Effector memory CD4-positive, alpha-beta T cell (primary cell): ENCODE data around the gene SLC25A44.

Experiments
- DNase-seq, 3 donors: peaks; one replicate each; pipeline ENCODE4 v3.0.0-alpha.2; 2020
- H3K27ac ChIP-seq: 2 replicates; pipeline ENCODE4 v1.7.0; 2013; ENCODE audit warnings: mild to moderate bottlenecking, low read length, moderate library complexity; ENCODE audit not compliant: insufficient read depth, poor library complexity, severe bottlenecking
- H3K27me3 ChIP-seq: replicated peaks from 2 replicates; pipeline ENCODE4 v1.7.0; 2013; ENCODE audit warnings: mild to moderate bottlenecking, low read length; ENCODE audit not compliant: insufficient read depth, control insufficient read depth, poor library complexity, severe bottlenecking
- H3K36me3 ChIP-seq: 2 replicates; pipeline ENCODE4 v1.7.0; 2013; ENCODE audit warnings: mild to moderate bottlenecking, low read length, moderate library complexity; ENCODE audit not compliant: control insufficient read depth, insufficient read depth
- H3K4me1 ChIP-seq: 2 replicates; pipeline ENCODE4 v1.7.0; 2013; ENCODE audit warnings: low read length, mild to moderate bottlenecking; ENCODE audit not compliant: control insufficient read depth, insufficient read depth, poor library complexity, severe bottlenecking
- H3K4me3 ChIP-seq: 2 replicates; pipeline ENCODE4 v1.7.0; 2013; ENCODE audit warnings: low read length, low read depth, mild to moderate bottlenecking; ENCODE audit not compliant: insufficient read depth, poor library complexity, severe bottlenecking
- H3K9me3 ChIP-seq: 2 replicates; pipeline ENCODE4 v1.7.0; 2013; ENCODE audit warnings: mild to moderate bottlenecking, low read length, moderate library complexity; ENCODE audit not compliant: control insufficient read depth

SLC25A44 gene

DNA sequence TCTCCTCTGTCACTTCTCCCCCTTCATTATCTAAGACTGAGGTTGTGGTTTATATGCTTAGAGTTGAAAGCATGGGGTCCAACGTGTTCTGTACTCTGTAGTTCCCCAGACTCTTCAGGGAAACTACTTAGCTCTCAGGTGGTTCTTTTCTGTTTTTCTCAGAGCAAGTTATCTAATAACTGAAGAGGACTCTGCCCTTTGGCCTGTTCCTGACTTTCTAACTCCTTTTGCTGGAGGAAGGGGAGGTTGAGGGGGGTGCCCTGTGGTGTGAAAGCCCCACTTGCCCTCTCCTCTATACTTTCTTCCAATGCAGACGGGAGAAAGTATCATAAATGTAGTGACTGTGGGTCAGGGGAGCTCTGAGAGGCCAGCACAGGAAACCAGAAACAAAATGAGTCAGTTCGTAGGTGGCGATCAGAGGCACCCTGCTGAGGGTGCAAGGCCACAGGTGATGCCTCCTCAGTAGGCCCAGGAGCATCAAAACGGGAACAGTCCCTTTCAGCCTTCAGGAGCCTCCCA, 5.0 kb downstream of the SLC25A44 start:
- Histone ChIP-seq H3K9me3 (no peaks in the 10 kb centered on the region), H3K27ac (no peak overlapping the region), H3K4me3 (no peak overlapping the region), H3K27me3 (no peaks in the 10 kb centered on the region), H3K4me1 (peaks cover 29% of the 10 kb centered on the region), H3K36me3 (peaks cover 27% of the 10 kb centered on the region)
- DNase-seq, result no peak

DNA sequence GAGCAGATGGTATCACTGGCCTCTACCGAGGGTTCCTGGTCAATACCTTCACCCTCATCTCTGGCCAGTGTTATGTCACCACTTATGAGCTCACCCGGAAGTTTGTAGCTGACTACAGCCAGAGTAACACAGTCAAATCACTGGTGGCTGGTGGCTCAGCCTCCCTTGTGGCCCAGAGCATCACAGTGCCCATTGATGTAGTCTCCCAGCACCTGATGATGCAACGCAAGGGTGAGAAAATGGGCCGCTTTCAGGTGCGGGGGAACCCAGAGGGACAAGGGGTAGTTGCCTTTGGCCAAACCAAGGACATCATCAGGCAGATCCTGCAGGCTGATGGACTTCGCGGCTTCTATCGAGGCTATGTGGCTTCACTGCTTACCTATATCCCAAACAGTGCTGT, 6.1 kb downstream of the SLC25A44 start:
- peaks cover 29% of the 10 kb centered on the region for H3K36me3 ChIP-seq
- no peak for DNase-seq

DNA sequence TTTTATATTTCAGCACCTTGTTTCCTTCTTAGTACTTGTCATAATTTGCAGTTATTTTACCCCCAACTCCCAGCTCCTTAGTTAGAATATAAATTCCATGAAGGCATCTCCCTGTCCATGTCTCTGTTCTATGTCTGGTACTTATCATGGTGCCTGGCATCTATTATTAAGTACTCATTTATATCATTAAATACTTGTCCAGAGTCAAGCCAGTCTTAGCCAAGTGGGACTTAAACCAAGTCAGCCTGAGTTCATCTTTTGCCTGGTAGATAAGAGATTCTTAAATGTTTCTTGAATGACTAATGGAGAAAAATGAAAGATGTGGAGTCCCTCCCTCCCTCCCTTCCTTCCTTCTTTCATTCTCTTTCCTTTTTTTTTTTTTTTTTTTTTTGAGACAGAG, 9.4 kb downstream of the SLC25A44 start:
- Histone ChIP-seq H3K4me3 (no peak overlapping the region), H3K36me3 (peaks cover 44% of the 10 kb centered on the region), H3K27ac (no peak overlapping the region), H3K9me3 (no peaks in the 10 kb centered on the region), H3K27me3 (no peaks in the 10 kb centered on the region), H3K4me1 (peaks cover 17% of the 10 kb centered on the region)
- no peak for DNase-seq

More for the DNA sequence above, 6.1 kb downstream of the SLC25A44 start:
- H3K9me3 ChIP-seq, result no peaks in the 10 kb centered on the region
- H3K27ac ChIP-seq, result no peak overlapping the region
- no peak overlapping the region for H3K4me3 ChIP-seq
- H3K27me3 ChIP-seq, result no peaks in the 10 kb centered on the region
- H3K4me1 ChIP-seq, result peaks cover 19% of the 10 kb centered on the region

DNA sequence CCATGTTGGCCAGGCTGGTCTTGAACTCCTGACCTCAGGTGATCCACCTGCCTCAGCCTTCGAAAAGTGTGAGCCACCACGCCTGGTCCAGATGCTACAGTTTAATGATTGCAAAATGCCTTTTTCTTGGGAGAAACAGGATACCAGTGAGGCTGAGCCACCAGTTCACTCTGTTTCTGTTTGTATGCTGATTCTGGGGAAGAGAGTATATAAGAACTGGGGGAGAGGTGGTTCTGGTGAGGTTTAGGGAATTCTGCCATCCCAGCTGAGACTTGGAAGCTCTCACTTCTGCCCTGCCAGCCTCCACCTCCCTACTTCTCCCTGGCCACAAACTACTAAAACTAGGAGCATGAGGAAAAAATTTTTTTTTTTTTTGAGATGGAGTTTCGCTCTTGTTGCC, 10.8 kb downstream of the SLC25A44 start:
- H3K27ac ChIP-seq, result no peak overlapping the region
- no peak for DNase-seq
- H3K27me3 ChIP-seq, result no peaks in the 10 kb centered on the region
- H3K4me1 ChIP-seq, result peaks cover 3% of the 10 kb centered on the region
- peaks cover 45% of the 10 kb centered on the region for H3K36me3 ChIP-seq
- H3K9me3 ChIP-seq, result no peaks in the 10 kb centered on the region
- H3K4me3 ChIP-seq, result no peak overlapping the region

DNA sequence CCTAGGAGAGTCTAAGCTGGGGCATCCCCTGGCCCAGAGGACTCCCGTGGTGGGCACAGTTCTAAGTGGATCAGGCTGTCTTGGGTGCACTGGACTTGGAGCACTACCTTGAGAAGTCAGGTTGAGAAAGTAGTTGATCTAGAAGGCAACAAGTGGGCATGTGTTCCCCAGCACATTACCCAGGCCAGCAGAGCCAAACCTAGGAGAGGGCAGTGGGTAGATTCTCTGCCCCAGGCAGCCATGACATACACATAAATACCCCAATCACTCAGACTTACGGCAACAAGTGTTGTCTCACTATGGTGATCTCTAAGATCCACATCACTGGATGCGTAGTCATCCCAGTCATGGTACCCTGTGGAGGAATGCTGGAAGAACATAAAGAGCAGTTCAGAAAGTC, 17.3 kb downstream of the SLC25A44 start:
- Histone ChIP-seq H3K27me3 (no peaks in the 10 kb centered on the region), H3K4me3 (no peak overlapping the region), H3K9me3 (no peaks in the 10 kb centered on the region), H3K27ac (no peak overlapping the region), H3K4me1 (peaks cover 16% of the 10 kb centered on the region), H3K36me3 (peaks cover 30% of the 10 kb centered on the region)
- DNase-seq, result no peak

DNA sequence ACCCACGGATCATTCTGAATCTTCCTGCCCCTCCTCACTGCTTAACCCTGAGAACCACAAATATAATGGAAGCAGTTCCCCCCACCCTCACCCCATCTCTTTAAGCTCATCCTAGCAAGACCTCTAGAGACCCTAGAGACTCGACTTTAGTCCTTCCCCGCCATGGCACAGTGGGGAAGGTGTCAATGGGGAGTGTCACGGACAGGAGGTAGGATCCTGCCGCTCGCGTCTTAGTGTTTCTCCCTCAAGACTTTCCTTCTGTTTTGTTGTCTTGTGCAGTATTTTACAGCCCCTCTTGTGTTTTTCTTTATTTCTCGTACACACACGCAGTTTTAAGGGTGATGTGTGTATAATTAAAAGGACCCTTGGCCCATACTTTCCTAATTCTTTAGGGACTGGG, 18.2 kb downstream of the SLC25A44 start:
- H3K9me3 ChIP-seq, result no peaks in the 10 kb centered on the region
- no peaks in the 10 kb centered on the region for H3K27me3 ChIP-seq
- peak overlapping the region; percentile 77 for H3K4me3 ChIP-seq
- peaks cover 16% of the 10 kb centered on the region for H3K4me1 ChIP-seq
- DNase-seq, result no peak
- peak overlapping the region; percentile 94 for H3K27ac ChIP-seq
- H3K36me3 ChIP-seq, result peaks cover 24% of the 10 kb centered on the region

DNA sequence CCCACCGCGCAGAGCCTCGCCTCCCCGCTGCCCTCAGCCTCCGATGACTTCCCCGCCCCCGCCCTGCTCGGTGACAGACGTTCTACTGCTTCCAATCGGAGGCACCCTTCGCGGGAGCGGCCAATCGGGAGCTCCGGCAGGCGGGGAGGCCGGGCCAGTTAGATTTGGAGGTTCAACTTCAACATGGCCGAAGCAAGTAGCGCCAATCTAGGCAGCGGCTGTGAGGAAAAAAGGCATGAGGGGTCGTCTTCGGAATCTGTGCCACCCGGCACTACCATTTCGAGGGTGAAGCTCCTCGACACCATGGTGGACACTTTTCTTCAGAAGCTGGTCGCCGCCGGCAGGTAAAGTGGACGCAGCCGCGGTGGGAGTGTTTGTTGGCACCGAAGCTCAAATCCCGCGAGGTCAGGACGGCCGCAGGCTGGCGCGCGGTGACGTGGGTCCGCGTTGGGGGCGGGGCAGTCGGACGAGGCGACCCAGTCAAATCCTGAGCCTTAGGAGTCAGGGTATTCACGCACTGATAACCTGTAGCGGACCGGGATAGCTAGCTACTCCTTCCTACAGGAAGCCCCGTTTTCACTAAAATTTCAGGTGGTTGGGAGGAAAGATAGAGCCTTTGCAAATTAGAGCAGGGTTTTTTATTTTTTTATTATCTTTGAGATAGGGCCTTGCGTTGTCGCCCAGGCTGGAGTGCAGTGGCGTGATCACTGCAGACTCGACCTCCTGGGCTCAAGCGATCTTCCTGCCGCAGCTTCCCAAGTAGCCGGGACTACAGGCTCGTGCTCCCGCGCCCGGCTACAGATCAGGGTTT, 19.1 kb downstream of the SLC25A44 start, which contains the start of gene PMF1:
Gene PMF1, plus strand, starts transcription at position 175 of the 811 bp plus-strand sequence. Its CDS starts 9 bp downstream, at position 184.
- H3K27ac ChIP-seq, result peak within 1 kb of the TSS; percentile 94
- no peaks in the 10 kb centered on the region for H3K9me3 ChIP-seq
- H3K4me1 ChIP-seq, result peaks cover 17% of the 10 kb centered on the region
- peak within 1 kb of the TSS; percentile 77 for H3K4me3 ChIP-seq
- peak; percentile 87 to 95 (median 93) for DNase-seq
- H3K36me3 ChIP-seq, result peaks cover 18% of the 10 kb centered on the region
- no peaks in the 10 kb centered on the region for H3K27me3 ChIP-seq

DNA sequence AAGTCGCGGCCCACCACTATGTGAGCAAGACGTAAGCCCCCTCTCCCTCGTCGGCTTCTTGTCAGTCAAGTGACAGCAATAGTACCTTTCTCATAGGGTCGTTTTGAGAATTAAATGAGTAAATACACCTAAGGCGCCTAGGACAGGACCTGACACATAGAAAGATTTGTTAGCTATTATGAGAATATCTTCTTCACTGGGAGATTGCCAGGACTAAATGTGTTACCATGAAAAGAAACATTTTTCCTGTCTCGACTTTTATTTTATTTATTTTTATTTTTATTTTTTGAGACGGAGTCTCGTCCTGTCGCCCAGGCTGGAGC, 19.7 kb downstream of the SLC25A44 start:
- Histone ChIP-seq H3K9me3 (no peaks in the 10 kb centered on the region), H3K27me3 (no peaks in the 10 kb centered on the region), H3K4me3 (peak overlapping the region; percentile 77), H3K27ac (peak overlapping the region; percentile 94), H3K36me3 (peaks cover 12% of the 10 kb centered on the region), H3K4me1 (peaks cover 20% of the 10 kb centered on the region)
- no peak for DNase-seq

DNA sequence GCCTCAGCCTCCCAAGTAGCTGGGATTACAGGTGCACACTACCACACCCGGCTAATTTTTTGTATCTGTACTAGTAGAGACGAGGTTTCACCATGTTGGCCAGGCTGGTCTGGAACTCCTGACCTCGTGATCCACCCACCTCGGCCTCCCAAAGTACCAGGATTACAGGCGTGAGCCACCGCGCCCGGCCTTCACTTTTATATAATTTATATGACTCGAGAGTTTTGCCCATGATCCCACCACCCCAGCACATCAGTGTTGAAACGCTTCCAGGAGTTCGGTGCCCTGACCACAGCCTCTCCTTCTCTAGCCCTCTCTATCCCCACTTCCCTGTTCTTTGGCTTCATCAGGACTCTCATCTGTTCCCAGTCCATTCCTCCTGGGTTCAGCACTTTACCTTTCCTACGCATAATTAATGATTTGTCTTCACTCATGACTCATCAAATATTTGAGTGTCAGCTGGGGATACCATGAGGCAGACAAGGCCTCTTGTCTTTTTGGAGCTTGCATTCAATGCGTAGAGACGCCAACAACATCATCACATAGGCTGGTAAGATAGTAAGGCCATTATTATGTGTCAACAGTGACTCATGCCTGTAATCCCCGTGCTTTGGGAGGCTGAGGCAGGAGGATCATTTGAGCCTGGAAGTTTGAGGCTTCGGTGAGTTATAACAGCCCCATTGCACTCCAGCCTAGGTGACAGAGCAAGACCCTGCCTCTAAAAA, 20.3 kb downstream of the SLC25A44 start:
- peaks cover 20% of the 10 kb centered on the region for H3K4me1 ChIP-seq
- H3K9me3 ChIP-seq, result no peaks in the 10 kb centered on the region
- H3K27me3 ChIP-seq, result no peaks in the 10 kb centered on the region
- H3K4me3 ChIP-seq, result no peak overlapping the region
- peaks cover 10% of the 10 kb centered on the region for H3K36me3 ChIP-seq
- peak overlapping the region; percentile 94 for H3K27ac ChIP-seq
- no peak for DNase-seq
